Peyer's patch (tissue), 4 donors: ENCODE results near the gene ADAMTS18. TPM values are rescaled to one million over a fixed set of nuclear protein-coding genes. Genes with fewer than 3 reads are reported as not detected.
A peak's percentile ranks its signal among the peaks of the same experiment; 100 is the strongest.

Source experiments
- DNase-seq, 3 donors: peaks; one replicate each; pipeline ENCODE4 v3.0.0-alpha.2; 2017 to 2019
- H3K27ac ChIP-seq, 4 donors: fragments of 200-600 bp; sonication (generic); one replicate each; pipeline ENCODE4 v1.5.1; 2016 to 2019
- H3K27me3 ChIP-seq, 2 donors: fragments of 200-600 bp; sonication (generic); one replicate each; pipeline ENCODE4 v1.5.1; 2019
- H3K36me3 ChIP-seq, 3 donors: fragments of 200-600 bp; sonication (generic); one replicate each; pipeline ENCODE4 v1.5.1; 2016 to 2019
- H3K4me1 ChIP-seq, 4 donors: fragments of 200-600 bp; sonication (generic); one replicate each; pipeline ENCODE4 v1.5.1; 2016 to 2019
- H3K4me3 ChIP-seq, 4 donors: fragments of 200-600 bp; sonication (generic); 1 replicate in 3 of 4; 2 replicates in 1 of 4; pipeline ENCODE4 v1.5.1; 2016 to 2019; ENCODE audit warnings: mild to moderate bottlenecking in 1 of 4
- H3K9me3 ChIP-seq, 4 donors: fragments of 200-600 bp; sonication (generic); one replicate each; pipeline ENCODE4 v1.5.1; 2016 to 2019; ENCODE audit warnings: mild to moderate bottlenecking in 1 of 4
- POLR2A ChIP-seq, 2 donors: fragments of 450-650 bp; IDR thresholded peaks; one replicate each; pipeline ENCODE4 v1.5.1; 2017; ENCODE audit warnings: antibody characterized with exemption in 2 of 2, mild to moderate bottlenecking in 2 of 2, moderate library complexity in 2 of 2
- total RNA-seq, 4 donors: library from RNA; depleted of rRNA; stranded (reverse); fragments of >200 nt; gene quantifications; one replicate each; pipeline ENCODE4 v1.1.0, GENCODE V29; 2016
- TF ChIP-seq, protein P1 (sequence below), 6 experiments: fragments of 450-650 bp in 4 of 6; fragments of 200-600 bp in 2 of 6; sonication (generic) in 1 of 6; IDR thresholded peaks; one replicate each; pipeline ENCODE4 v1.5.1; 2017 to 2019; ENCODE audit warnings: antibody characterized with exemption in 6 of 6, mild to moderate bottlenecking in 3 of 6, moderate library complexity in 1 of 6

Gene ADAMTS18
- total RNA-seq, 4 donors from 2014 or later: 0.27 to 2.5 TPM; not detected in 2

DNA sequence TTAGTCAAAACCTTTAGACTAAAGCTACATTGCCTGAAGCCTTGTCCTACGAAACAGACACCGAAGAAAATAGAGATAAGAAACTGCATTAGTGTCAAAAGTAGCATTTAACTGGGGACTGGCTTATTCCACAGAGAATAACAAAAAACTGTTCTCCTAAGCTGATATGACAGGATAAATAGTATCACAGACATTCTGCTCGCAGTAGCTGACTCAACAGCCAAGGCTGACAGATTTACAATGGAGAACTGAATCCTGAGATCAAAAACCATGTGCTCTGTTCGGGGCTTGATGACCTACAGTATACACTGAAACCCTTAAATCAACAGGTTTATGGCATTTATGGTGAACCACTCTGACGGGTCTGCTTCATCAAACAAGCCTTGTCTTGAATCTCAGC is 25.5 kb downstream of the ADAMTS18 start:
- DNase-seq: no peak
- TF ChIP-seq, protein P1, sequence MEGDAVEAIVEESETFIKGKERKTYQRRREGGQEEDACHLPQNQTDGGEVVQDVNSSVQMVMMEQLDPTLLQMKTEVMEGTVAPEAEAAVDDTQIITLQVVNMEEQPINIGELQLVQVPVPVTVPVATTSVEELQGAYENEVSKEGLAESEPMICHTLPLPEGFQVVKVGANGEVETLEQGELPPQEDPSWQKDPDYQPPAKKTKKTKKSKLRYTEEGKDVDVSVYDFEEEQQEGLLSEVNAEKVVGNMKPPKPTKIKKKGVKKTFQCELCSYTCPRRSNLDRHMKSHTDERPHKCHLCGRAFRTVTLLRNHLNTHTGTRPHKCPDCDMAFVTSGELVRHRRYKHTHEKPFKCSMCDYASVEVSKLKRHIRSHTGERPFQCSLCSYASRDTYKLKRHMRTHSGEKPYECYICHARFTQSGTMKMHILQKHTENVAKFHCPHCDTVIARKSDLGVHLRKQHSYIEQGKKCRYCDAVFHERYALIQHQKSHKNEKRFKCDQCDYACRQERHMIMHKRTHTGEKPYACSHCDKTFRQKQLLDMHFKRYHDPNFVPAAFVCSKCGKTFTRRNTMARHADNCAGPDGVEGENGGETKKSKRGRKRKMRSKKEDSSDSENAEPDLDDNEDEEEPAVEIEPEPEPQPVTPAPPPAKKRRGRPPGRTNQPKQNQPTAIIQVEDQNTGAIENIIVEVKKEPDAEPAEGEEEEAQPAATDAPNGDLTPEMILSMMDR (IDR thresholded peaks at IDR 0.05): no peak
- TF ChIP-seq POLR2A (IDR thresholded peaks at IDR 0.05): no peak
- Histone ChIP-seq H3K36me3 (no peaks in the 10 kb centered on the region), H3K9me3 (no peaks in the 10 kb centered on the region), H3K27me3 (no peaks in the 10 kb centered on the region), H3K4me3 (no peak overlapping the region), H3K27ac (no peak overlapping the region), H3K4me1 (no peaks in the 10 kb centered on the region)

DNA sequence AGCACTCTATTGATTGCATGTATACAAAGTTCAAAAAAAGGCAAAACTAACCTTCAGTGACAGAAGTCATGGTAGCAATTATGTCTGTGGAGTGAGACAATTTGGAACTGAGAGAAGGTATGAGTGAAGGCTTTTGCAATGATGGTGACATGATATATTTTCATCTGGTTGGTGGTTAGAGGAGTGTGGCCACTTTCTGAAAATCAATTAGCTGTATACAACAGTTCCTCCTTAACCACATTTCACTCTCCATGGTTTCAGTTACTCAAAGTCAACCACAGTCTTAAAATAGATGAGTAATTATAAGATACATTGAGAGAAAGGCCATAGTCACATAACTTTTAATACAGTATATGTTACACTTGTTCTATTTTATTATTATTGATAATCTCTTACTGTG is 26.2 kb downstream of the ADAMTS18 start:
- Histone ChIP-seq H3K4me1 (no peaks in the 10 kb centered on the region), H3K9me3 (no peaks in the 10 kb centered on the region), H3K4me3 (no peak overlapping the region), H3K36me3 (no peaks in the 10 kb centered on the region), H3K27me3 (no peaks in the 10 kb centered on the region), H3K27ac (no peak overlapping the region)
- no peak for DNase-seq
- TF ChIP-seq POLR2A (IDR thresholded peaks at IDR 0.05): no peak
- TF ChIP-seq, protein P1 (IDR thresholded peaks at IDR 0.05): no peak

DNA sequence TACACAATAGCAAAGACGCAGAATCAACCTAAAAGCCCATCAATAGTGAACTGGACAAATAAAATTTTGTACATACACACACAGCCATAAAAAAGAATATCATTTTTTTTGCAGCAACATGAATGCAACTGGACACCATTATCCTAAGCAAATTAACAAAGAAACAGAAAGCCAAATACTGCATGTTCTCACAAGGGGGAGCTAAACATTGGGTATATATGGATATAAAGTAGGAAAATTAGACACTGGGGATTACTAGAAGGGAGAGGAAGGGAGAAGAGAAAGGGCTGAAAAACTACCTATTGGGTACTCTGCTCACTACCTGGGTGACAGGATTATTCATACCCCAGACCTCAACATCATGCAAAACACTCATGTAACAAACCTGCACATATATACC is 28.2 kb downstream of the ADAMTS18 start:
- no peaks in the 10 kb centered on the region for H3K36me3 ChIP-seq
- no peaks in the 10 kb centered on the region for H3K4me1 ChIP-seq
- no peaks in the 10 kb centered on the region for H3K27me3 ChIP-seq
- no peaks in the 10 kb centered on the region for H3K9me3 ChIP-seq
- no peak overlapping the region for H3K4me3 ChIP-seq
- TF ChIP-seq, protein P1 (IDR thresholded peaks at IDR 0.05): peak in 2 of 6 experiments; percentile 5 to 12
- no peak for TF ChIP-seq POLR2A (IDR thresholded peaks at IDR 0.05)
- DNase-seq: no peak
- H3K27ac ChIP-seq: no peak overlapping the region

DNA sequence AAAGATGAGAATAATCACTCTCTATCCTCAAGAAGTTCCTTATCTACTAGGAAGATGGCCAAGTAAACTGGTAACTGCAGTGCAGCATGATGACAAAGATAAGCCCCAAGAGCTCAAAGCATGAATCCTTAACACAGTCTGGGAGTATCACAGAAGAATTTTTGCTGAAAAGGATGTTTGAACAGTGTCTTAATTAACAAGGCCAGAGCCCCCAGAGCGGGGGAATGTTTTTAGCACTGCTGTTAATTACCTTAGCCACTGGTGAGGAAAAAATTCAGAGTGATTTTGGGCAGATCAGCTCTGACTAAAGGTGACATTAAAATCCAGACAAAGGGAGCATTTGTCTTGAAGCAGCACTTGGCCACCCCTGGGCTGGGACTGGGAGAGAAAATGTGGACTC is 30.1 kb downstream of the ADAMTS18 start:
- TF ChIP-seq POLR2A (IDR thresholded peaks at IDR 0.05): no peak
- TF ChIP-seq, protein P1 (IDR thresholded peaks at IDR 0.05): no peak
- H3K27ac ChIP-seq: no peak overlapping the region
- no peaks in the 10 kb centered on the region for H3K27me3 ChIP-seq

DNA sequence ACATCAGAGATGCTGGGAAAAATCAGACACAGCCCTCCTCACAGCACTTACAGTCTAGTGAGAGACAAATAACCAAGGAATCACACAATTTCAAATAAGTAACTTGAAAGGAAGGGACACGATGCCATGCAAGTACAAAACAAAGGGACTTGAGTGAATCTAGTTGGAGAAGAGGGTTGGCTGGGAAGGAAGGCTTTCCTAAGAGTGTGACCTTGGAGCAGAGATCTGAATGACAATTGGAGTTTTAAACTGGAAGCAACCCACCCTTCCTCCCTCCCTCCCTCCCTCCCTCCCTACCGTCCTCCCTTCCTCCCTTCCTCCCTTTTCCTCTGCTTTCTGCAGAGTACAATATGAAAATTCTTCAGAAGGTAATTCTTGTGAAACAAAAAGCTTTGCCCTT is 31.1 kb downstream of the ADAMTS18 start:
- no peak for DNase-seq
- H3K9me3 ChIP-seq: no peaks in the 10 kb centered on the region
- no peaks in the 10 kb centered on the region for H3K36me3 ChIP-seq
- no peaks in the 10 kb centered on the region for H3K4me1 ChIP-seq
- no peak overlapping the region for H3K27ac ChIP-seq
- no peak for TF ChIP-seq POLR2A (IDR thresholded peaks at IDR 0.05)
- TF ChIP-seq, protein P1 (IDR thresholded peaks at IDR 0.05): no peak
- no peak overlapping the region for H3K4me3 ChIP-seq
- no peaks in the 10 kb centered on the region for H3K27me3 ChIP-seq

More for the DNA sequence above, 30.1 kb downstream of the ADAMTS18 start:
- Histone ChIP-seq H3K9me3 (no peaks in the 10 kb centered on the region), H3K4me3 (no peak overlapping the region), H3K36me3 (no peaks in the 10 kb centered on the region), H3K4me1 (no peaks in the 10 kb centered on the region)
- DNase-seq: no peak

DNA sequence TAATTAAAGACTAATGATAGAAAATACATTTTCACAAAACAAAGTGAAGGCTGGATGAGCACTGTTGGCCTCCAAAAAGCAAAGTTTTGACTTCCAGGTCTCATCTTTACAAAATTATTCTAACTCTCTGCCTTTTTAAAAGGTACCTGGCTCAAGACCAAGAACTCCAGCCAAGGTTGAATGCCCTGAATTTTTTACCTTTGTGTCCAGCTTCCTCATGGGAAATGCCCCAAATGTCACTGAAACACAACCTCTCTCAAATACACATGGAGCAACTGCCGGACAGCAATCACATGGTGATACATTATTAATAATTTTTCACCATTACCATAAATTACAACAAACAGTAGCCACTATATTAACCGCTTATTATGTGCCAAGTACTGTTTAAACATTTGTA is 32.2 kb downstream of the ADAMTS18 start:
- H3K4me3 ChIP-seq: no peak overlapping the region

More for the DNA sequence above, 32.2 kb downstream of the ADAMTS18 start:
- Histone ChIP-seq H3K4me1 (no peaks in the 10 kb centered on the region), H3K36me3 (no peaks in the 10 kb centered on the region), H3K27me3 (no peaks in the 10 kb centered on the region), H3K27ac (no peak overlapping the region), H3K9me3 (no peaks in the 10 kb centered on the region)
- no peak for DNase-seq
- TF ChIP-seq POLR2A (IDR thresholded peaks at IDR 0.05): no peak
- TF ChIP-seq, protein P1 (IDR thresholded peaks at IDR 0.05): no peak
